IMR-90 (cell line): Measurements from ENCODE around the gene RFTN2.
A peak's percentile ranks its signal among the peaks of the same experiment; 100 is the strongest.

ENCODE experiments used
- BHLHE40 ChIP-seq: fragments of 150-350 bp; IDR thresholded peaks from 2 replicates; pipeline ENCODE4 v1.6.1; 2016; ENCODE audit warnings: mild to moderate bottlenecking, low read depth, low read length
- CEBPB ChIP-seq: IDR thresholded peaks from 2 replicates; pipeline ENCODE4 v1.6.1; 2012; ENCODE audit warnings: low read depth, low read length, improper control_type of control experiment
- FOS ChIP-seq: fragments of 150-350 bp; IDR thresholded peaks from 2 replicates; pipeline ENCODE4 v1.6.1; 2016; ENCODE audit warnings: low read depth, low read length
- MAFK ChIP-seq: IDR thresholded peaks from 2 replicates; pipeline ENCODE4 v1.6.1; 2012; ENCODE audit warnings: low read depth, low read length, improper control_type of control experiment
- MAZ ChIP-seq: IDR thresholded peaks from 2 replicates; pipeline ENCODE4 v1.6.1; 2012; ENCODE audit warnings: low read depth, mild to moderate bottlenecking, low read length, improper control_type of control experiment, moderate library complexity, borderline replicate concordance
- POLR2A ChIP-seq: IDR thresholded peaks from 2 replicates; pipeline ENCODE4 v1.6.1; 2012; ENCODE audit warnings: mild to moderate bottlenecking, low read depth, low read length
- RAD21 ChIP-seq: IDR thresholded peaks from 2 replicates; pipeline ENCODE4 v1.6.1; 2012; ENCODE audit warnings: low read length, improper control_type of control experiment
- RCOR1 ChIP-seq: IDR thresholded peaks from 2 replicates; pipeline ENCODE4 v1.6.1; 2012; ENCODE audit warnings: mild to moderate bottlenecking, low read length, improper control_type of control experiment; ENCODE audit not compliant: insufficient replicate concordance
- RFX5 ChIP-seq: IDR thresholded peaks from 2 replicates; pipeline ENCODE4 v1.8.0; 2012; ENCODE audit warnings: low read depth, mild to moderate bottlenecking, low read length, moderate library complexity
- TF ChIP-seq, protein P1 (sequence below): conservative IDR thresholded peaks from 2 replicates; pipeline ENCODE4 v1.5.1; 2012; ENCODE audit warnings: mild to moderate bottlenecking, low read depth, low read length, improper control_type of control experiment
- TF ChIP-seq, protein P2 (sequence below): fragments of 150-350 bp; IDR thresholded peaks from 2 replicates; pipeline ENCODE4 v1.6.1; 2016; ENCODE audit warnings: low read depth, mild to moderate bottlenecking, low read length, moderate library complexity, borderline replicate concordance
- TF ChIP-seq, protein P3 (sequence below): fragments of 150-350 bp; IDR thresholded peaks from 2 replicates; pipeline ENCODE4 v1.6.1; 2017; ENCODE audit warnings: mild to moderate bottlenecking, antibody characterized with exemption, low read length, low read depth

- TF ChIP-seq RCOR1 (no peak), POLR2A (no peak), MAZ (no peak), RAD21 (no peak), MAFK (no peak), RFX5 (no peak), FOS (0 out of 2 replicates have a peak, but pooled peaks have one; percentile 44), CEBPB (peak; percentile 85), BHLHE40 (no peak)
- TF ChIP-seq, protein P1, sequence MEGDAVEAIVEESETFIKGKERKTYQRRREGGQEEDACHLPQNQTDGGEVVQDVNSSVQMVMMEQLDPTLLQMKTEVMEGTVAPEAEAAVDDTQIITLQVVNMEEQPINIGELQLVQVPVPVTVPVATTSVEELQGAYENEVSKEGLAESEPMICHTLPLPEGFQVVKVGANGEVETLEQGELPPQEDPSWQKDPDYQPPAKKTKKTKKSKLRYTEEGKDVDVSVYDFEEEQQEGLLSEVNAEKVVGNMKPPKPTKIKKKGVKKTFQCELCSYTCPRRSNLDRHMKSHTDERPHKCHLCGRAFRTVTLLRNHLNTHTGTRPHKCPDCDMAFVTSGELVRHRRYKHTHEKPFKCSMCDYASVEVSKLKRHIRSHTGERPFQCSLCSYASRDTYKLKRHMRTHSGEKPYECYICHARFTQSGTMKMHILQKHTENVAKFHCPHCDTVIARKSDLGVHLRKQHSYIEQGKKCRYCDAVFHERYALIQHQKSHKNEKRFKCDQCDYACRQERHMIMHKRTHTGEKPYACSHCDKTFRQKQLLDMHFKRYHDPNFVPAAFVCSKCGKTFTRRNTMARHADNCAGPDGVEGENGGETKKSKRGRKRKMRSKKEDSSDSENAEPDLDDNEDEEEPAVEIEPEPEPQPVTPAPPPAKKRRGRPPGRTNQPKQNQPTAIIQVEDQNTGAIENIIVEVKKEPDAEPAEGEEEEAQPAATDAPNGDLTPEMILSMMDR, result no peak
- TF ChIP-seq, protein P2, sequence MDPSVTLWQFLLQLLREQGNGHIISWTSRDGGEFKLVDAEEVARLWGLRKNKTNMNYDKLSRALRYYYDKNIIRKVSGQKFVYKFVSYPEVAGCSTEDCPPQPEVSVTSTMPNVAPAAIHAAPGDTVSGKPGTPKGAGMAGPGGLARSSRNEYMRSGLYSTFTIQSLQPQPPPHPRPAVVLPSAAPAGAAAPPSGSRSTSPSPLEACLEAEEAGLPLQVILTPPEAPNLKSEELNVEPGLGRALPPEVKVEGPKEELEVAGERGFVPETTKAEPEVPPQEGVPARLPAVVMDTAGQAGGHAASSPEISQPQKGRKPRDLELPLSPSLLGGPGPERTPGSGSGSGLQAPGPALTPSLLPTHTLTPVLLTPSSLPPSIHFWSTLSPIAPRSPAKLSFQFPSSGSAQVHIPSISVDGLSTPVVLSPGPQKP, result no peak
- TF ChIP-seq, protein P3, sequence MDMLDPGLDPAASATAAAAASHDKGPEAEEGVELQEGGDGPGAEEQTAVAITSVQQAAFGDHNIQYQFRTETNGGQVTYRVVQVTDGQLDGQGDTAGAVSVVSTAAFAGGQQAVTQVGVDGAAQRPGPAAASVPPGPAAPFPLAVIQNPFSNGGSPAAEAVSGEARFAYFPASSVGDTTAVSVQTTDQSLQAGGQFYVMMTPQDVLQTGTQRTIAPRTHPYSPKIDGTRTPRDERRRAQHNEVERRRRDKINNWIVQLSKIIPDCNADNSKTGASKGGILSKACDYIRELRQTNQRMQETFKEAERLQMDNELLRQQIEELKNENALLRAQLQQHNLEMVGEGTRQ, result no peak
Measured at GRCh38 chr2:197647961-197648690, 27.3 kb downstream of the RFTN2 start.
